ENCODE measurements around the gene C1QTNF9B.

GRCh38 chr13:23921451-23921888, 24.2 kb upstream of the C1QTNF9B start:
- TF ChIP-seq POLR2A (IDR thresholded peaks at IDR 0.05; ENCODE audit: low read depth, low read length) (no peak), POLR2AphosphoS5 (IDR thresholded peaks at IDR 0.05; ENCODE audit: low read depth, low read length) (no peak), TAF1 (IDR thresholded peaks at IDR 0.05; ENCODE audit: borderline replicate concordance, low read depth, low read length) (no peak)

Data from GM12892 (cell line).